Neutrophil (primary cell): ENCODE data around the gene CLCN7.

Experiments
- H3K27ac ChIP-seq: fragments of 200-600 bp; sonication (generic); 2 replicates; pipeline ENCODE4 v1.5.1; 2016; ENCODE audit warnings: mild to moderate bottlenecking, moderate library complexity
- H3K27me3 ChIP-seq: fragments of 200-600 bp; sonication (generic); 2 replicates; pipeline ENCODE4 v1.6.0; 2016; ENCODE audit warnings: mild to moderate bottlenecking
- H3K36me3 ChIP-seq: fragments of 200-600 bp; sonication (generic); 2 replicates; pipeline ENCODE4 v1.5.1; 2017
- H3K4me1 ChIP-seq, 2 experiments: fragments of 200-600 bp in 1 of 2; sonication (generic) in 1 of 2; 1 replicate in 1 of 2; 2 replicates in 1 of 2; pipeline versions ENCODE4 v1.5.1 to v1.6.1; 2013 to 2016; ENCODE audit warnings: low read depth in 1 of 2, low read length in 1 of 2, mild to moderate bottlenecking in 1 of 2, moderate library complexity in 1 of 2; ENCODE audit not compliant: control insufficient read depth in 1 of 2, insufficient read depth in 1 of 2
- H3K4me3 ChIP-seq, 2 experiments: fragments of 200-600 bp in 1 of 2; sonication (generic) in 1 of 2; 1 replicate in 1 of 2; 2 replicates in 1 of 2; pipeline ENCODE4 v1.5.1; 2013 to 2016; ENCODE audit warnings: low read depth in 1 of 2, low read length in 1 of 2, mild to moderate bottlenecking in 1 of 2, moderate library complexity in 1 of 2
- H3K9me3 ChIP-seq: fragments of 200-600 bp; sonication (generic); 2 replicates; pipeline ENCODE4 v1.5.1; 2016
- TF ChIP-seq, protein P1 (sequence below): fragments of 200-600 bp; sonication (generic); IDR thresholded peaks from 2 replicates; pipeline ENCODE4 v1.5.1; 2016; ENCODE audit warnings: antibody characterized with exemption

CLCN7 gene

DNA sequence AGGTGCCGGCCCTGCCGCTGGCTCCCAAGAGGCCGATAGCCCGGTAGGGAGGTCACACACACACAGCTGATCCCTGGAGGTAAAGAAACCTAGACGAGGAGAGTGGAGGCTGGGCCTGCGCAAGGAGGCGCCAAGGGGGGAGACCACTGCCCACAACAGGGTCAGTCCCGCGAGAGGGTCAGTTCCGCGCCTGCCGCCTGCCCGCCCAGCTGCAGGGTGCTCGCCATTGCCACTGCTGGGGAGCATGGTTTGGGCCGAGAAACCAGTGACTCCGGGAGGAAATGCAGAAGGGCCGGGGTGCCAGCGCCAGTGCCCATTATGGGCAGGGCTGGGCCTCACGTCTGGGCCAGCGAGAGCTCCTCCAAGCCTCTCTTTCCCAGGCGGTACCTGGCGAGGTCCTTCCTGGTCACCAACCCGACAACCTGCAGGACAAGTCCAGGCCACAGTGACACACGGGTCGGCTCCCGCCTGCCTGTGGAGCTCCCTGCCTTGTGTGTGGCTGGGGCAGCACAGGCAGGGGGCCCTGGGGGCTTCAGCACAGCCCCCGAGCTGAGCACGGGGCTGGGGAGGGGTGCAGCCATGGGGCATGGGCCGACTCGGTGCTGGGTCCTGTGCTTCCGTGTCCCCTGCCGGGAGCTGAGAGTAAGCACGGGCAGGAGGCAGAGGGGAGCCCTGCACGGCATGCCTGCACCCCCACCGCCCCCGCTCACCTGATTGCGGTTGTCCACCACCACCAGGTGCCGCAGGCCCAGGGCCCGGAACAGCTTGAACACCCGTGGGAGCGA, 28.3 kb downstream of the CLCN7 start:
- TF ChIP-seq, protein P1, sequence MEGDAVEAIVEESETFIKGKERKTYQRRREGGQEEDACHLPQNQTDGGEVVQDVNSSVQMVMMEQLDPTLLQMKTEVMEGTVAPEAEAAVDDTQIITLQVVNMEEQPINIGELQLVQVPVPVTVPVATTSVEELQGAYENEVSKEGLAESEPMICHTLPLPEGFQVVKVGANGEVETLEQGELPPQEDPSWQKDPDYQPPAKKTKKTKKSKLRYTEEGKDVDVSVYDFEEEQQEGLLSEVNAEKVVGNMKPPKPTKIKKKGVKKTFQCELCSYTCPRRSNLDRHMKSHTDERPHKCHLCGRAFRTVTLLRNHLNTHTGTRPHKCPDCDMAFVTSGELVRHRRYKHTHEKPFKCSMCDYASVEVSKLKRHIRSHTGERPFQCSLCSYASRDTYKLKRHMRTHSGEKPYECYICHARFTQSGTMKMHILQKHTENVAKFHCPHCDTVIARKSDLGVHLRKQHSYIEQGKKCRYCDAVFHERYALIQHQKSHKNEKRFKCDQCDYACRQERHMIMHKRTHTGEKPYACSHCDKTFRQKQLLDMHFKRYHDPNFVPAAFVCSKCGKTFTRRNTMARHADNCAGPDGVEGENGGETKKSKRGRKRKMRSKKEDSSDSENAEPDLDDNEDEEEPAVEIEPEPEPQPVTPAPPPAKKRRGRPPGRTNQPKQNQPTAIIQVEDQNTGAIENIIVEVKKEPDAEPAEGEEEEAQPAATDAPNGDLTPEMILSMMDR: no peak
- Histone ChIP-seq H3K4me1 (no peaks in the 10 kb centered on the region), H3K9me3 (no peaks in the 10 kb centered on the region), H3K27ac (no peak overlapping the region), H3K4me3 (no peak overlapping the region), H3K36me3 (peaks cover 66% of the 10 kb centered on the region), H3K27me3 (no peaks in the 10 kb centered on the region)

DNA sequence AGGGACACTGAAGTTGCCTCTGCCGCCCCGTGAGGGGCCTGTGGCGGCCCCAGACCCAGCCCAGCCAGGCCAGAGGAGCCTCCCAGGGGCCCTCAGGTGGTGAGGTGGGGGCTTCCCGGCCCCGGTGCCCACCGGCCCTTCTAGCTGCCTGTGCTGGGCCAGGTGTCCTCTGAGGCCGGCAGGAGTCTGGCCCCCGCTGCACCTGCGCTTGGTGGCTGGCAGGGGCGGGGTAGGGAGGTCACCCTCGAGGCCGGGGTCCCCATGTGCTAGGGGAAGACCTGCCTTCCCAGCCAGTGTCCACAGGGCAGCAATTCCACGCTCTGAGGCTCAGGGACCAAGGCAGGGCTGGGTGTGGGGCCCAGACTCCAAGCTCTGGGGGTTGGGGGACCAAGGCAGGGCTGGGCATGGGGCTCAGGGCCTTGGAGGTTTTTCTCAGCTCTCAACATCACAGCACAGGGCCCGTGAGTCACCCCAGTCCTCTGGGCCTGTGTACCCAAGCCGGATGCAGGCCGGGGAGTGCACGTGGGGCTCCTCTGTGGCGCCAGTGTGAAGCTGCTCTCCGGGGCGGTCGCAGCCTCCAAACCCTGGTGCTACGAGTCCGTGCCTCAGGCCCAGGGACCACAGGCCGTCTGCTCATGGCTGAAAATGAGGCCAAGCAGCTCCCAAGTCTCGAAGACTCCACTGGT, 29.2 kb downstream of the CLCN7 start:
- TF ChIP-seq, protein P1: no peak
- no peak overlapping the region for H3K27ac ChIP-seq
- H3K9me3 ChIP-seq: no peaks in the 10 kb centered on the region
- no peaks in the 10 kb centered on the region for H3K27me3 ChIP-seq
- no peaks in the 10 kb centered on the region for H3K4me1 ChIP-seq
- peaks cover 58% of the 10 kb centered on the region for H3K36me3 ChIP-seq
- no peak overlapping the region for H3K4me3 ChIP-seq

DNA sequence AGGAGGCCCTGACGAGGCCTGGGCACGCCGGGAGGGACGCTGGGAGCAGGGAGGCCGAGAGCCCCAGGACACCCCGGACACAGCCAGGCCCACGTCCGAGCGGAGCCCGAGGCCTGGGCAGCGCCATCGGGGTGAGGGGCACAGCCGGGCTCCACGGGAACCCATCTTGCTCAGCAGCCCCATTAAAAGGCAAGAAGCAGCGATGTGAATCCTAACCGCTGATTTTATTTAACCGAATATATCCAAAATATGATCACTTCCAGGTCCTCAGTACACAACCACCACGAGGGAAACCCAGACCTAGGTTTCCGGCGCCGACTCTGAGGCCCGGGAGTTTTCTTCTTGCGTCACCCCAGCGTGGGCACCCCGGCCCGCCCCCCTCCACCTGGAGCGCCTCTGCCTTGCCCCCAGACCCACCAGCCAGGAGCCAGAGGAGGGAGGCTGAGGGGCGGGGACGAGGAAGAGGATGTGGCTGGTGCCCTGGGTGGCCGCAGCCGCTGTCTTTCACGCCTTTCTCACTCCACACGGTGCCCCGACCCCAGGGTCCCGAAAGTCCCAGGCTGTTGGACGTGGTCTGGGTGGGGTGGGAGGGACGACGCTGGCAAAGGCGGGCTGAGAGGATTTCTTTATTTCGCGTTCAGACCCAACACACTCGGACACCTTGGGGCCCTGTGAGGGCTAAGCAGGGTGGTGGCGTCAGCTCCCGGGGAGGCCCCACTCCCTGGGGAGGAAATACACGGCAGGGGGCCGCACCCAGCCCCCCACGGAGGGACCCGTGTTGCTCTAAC, 29.9 kb downstream of the CLCN7 start:
- Histone ChIP-seq H3K27ac (no peak overlapping the region), H3K36me3 (peaks cover 51% of the 10 kb centered on the region), H3K9me3 (no peaks in the 10 kb centered on the region), H3K4me1 (no peaks in the 10 kb centered on the region), H3K27me3 (no peaks in the 10 kb centered on the region), H3K4me3 (no peak overlapping the region)
- TF ChIP-seq, protein P1: no peak

DNA sequence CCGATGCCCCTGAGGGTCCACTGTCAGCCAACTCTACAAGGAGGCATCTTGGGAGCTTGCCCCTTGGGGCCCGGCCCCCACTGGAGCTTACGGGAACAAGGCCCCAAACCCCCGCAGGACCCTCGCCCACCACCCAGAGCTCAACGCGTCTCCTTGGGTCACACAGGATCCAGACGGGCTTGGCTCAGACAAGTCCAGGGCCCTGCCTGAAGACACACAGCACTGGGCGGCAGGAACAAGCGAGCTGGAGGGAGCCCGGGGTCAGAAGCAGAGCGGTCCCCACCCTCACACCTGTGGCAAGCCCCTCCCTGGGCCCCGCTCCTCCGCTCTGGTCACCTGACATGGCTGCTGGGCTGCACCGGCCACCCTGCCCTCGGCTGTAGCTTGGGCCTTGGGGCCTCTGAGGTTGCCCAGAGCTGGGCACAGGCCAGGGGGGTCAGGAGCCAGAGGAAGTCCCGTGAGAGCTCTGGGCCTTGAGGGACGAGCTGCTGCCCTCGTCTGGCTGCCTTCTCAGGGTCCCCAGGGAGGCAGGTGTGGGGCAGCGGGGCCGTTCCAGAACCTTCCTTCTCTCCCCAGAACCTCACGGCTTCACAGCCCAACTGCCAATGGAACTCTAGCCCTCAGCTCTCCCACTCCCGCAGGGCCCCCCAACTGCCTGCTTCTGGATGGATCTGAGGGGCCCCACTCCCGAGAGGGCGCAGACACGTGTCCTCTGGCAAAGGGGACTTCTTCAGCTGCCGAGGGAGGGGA, 30.7 kb downstream of the CLCN7 start, which contains the start of gene CCDC154:
TSS of gene CCDC154 (minus strand) at position 577 of the 750 bp plus-strand sequence. CDS start at position 343, 234 bp downstream.
- H3K9me3 ChIP-seq: no peaks in the 10 kb centered on the region
- H3K36me3 ChIP-seq: peaks cover 43% of the 10 kb centered on the region
- TF ChIP-seq, protein P1: no peak
- H3K27ac ChIP-seq: no peak within 1 kb of the TSS
- no peak within 1 kb of the TSS for H3K4me3 ChIP-seq
- H3K4me1 ChIP-seq: no peaks in the 10 kb centered on the region
- no peaks in the 10 kb centered on the region for H3K27me3 ChIP-seq

DNA sequence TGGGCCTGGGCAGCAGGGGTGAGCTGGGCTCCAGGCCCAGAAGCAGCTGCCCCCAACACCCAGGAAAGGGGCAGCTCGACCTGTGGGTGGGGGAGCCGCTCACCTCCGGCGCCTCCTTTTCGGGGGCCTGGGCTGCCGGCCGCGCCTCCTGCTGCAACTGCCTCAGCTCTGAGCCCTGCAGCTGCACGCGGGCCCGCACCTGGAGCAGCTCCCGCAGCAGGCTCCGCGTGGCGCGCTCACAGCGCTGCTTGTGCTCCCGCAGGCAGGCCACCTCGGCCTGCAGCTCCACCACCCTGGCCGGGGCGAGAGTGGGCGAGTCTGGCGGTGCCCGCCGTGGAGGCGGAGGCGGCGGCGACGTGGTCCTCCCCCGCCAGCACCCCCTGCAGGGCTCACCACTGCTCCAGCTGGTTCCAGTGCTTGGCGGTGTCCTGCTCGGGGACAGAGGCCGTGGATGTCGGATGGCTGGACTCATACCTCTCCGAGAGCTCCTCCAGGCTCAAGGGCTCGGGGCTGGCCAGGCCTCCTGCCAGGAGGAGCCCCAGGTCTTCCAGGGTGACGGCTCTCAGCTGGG, 31.3 kb downstream of the CLCN7 start:
- no peak overlapping the region for H3K27ac ChIP-seq
- no peaks in the 10 kb centered on the region for H3K4me1 ChIP-seq
- peaks cover 36% of the 10 kb centered on the region for H3K36me3 ChIP-seq
- H3K27me3 ChIP-seq: no peaks in the 10 kb centered on the region
- no peaks in the 10 kb centered on the region for H3K9me3 ChIP-seq
- H3K4me3 ChIP-seq: no peak overlapping the region
- TF ChIP-seq, protein P1: no peak
